HepG2 (cell line): ENCODE measurements around the gene SYT1. TPM values are rescaled to one million over a fixed set of nuclear protein-coding genes. Genes with fewer than 3 reads are reported as not detected.

ENCODE experiments used
- ASH2L ChIP-seq: fragments of 300-600, 200-600 bp; sonication (generic); IDR thresholded peaks from 2 replicates; pipeline ENCODE4 v1.7.0; 2017; ENCODE audit warnings: low read depth, mild to moderate bottlenecking, moderate library complexity, mixed read lengths, low read length; ENCODE audit not compliant: insufficient read length
- CREBL2 ChIP-seq: sonication (generic); formaldehyde crosslinking; IDR thresholded peaks from 2 replicates; pipeline ENCODE4 v1.8.1; 2023; ENCODE audit warnings: missing genetic modification reagents, mild to moderate bottlenecking, borderline replicate concordance
- CSRNP2 ChIP-seq: sonication (generic); formaldehyde crosslinking; conservative IDR thresholded peaks from 2 replicates; pipeline ENCODE4 v1.8.0; 2022; ENCODE audit warnings: low read depth, missing genetic modification reagents
- E2F2 ChIP-seq: sonication (generic); formaldehyde crosslinking; IDR thresholded peaks from 2 replicates; pipeline ENCODE4 v1.4.0; 2020; ENCODE audit warnings: missing genetic modification reagents, borderline replicate concordance
- FOSL1 ChIP-seq: sonication (generic); formaldehyde crosslinking; IDR thresholded peaks from 2 replicates; pipeline ENCODE4 v1.9.0; 2021; ENCODE audit warnings: missing genetic modification reagents, borderline replicate concordance
- IRX3 ChIP-seq: sonication (generic); formaldehyde crosslinking; IDR thresholded peaks from 2 replicates; pipeline ENCODE4 v1.8.1; 2023; ENCODE audit warnings: mild to moderate bottlenecking, low read depth, missing genetic modification reagents, borderline replicate concordance
- JUN ChIP-seq: sonication (generic); formaldehyde crosslinking; IDR thresholded peaks from 2 replicates; pipeline ENCODE4 v1.4.0; 2020; ENCODE audit warnings: mild to moderate bottlenecking, missing genetic modification reagents
- MED8 ChIP-seq: sonication (generic); formaldehyde crosslinking; IDR thresholded peaks from 2 replicates; pipeline ENCODE4 v1.8.1; 2023; ENCODE audit warnings: mild to moderate bottlenecking, missing genetic modification reagents; ENCODE audit not compliant: insufficient replicate concordance
- MYC ChIP-seq: sonication (generic); formaldehyde crosslinking; IDR thresholded peaks from 2 replicates; pipeline ENCODE4 v1.9.0; 2021; ENCODE audit warnings: missing genetic modification reagents, borderline replicate concordance
- PAXIP1 ChIP-seq: sonication (generic); formaldehyde crosslinking; conservative IDR thresholded peaks from 2 replicates; pipeline ENCODE4 v1.4.0; 2020; ENCODE audit warnings: mild to moderate bottlenecking, missing genetic modification reagents, moderate library complexity
- ZNF264 ChIP-seq: sonication (generic); formaldehyde crosslinking; IDR thresholded peaks from 2 replicates; pipeline ENCODE4 v1.4.0; 2020; ENCODE audit warnings: missing genetic modification reagents
- ZNF362 ChIP-seq: sonication (generic); formaldehyde crosslinking; IDR thresholded peaks from 2 replicates; pipeline ENCODE4 v1.4.0; 2020; ENCODE audit warnings: missing genetic modification reagents, mild to moderate bottlenecking, borderline replicate concordance
- ZNF616 ChIP-seq: sonication (generic); formaldehyde crosslinking; IDR thresholded peaks from 2 replicates; pipeline ENCODE4 v1.5.0; 2020; ENCODE audit warnings: low read depth, mild to moderate bottlenecking, missing genetic modification reagents
- ZNF619 ChIP-seq: sonication (generic); formaldehyde crosslinking; IDR thresholded peaks from 2 replicates; pipeline ENCODE4 v1.4.0; 2020; ENCODE audit warnings: mild to moderate bottlenecking, missing genetic modification reagents
- ZNF703 ChIP-seq: sonication (generic); formaldehyde crosslinking; IDR thresholded peaks from 2 replicates; pipeline ENCODE4 v1.5.1; 2020; ENCODE audit warnings: missing genetic modification reagents, mild to moderate bottlenecking, moderate library complexity, borderline replicate concordance
- ZNF724P ChIP-seq: sonication (generic); formaldehyde crosslinking; IDR thresholded peaks from 2 replicates; pipeline ENCODE4 v1.8.0; 2022; ENCODE audit warnings: missing genetic modification reagents, borderline replicate concordance
- polyA plus RNA-seq, 8 experiments: library from polyadenylated mRNA; depleted of rRNA in 3 of 8; stranded (reverse) in 7 of 8; unstranded in 1 of 8; fragments of >200 nt; fragmentation: Illumina TruSeq in 4 of 8; extraction: Trizol in 4 of 8; gene quantifications; 2 replicates each; pipeline versions ENCODE4 v1.2.1 to v1.2.3, GENCODE V29; 2011 to 2016; ENCODE audit warnings: low read depth in 4 of 8, missing spikeins in 1 of 8, mixed read lengths in 1 of 8; ENCODE audit not compliant: insufficient read depth in 1 of 8
- total RNA-seq, 5 experiments: library from RNA; depleted of rRNA; stranded (reverse); fragments of >200 nt; fragmentation: Illumina TruSeq; extraction: Trizol; gene quantifications; 2 replicates each; pipeline ENCODE4 v1.2.3, GENCODE V29; 2016; ENCODE audit warnings: low read depth in 1 of 5

The SYT1 gene
- total and polyA plus RNA-seq, 2 of the 13 experiments (the other 11 are each of a cell fraction or from before 2014, with no cell fraction given), result not detected

- no peak for TF ChIP-seq ZNF616 (CRISPR knock-in tag)
- peak; percentile 33 for TF ChIP-seq ASH2L
- TF ChIP-seq CREBL2 (CRISPR knock-in tag), result no peak
- TF ChIP-seq MED8 (CRISPR knock-in tag), result no peak
- TF ChIP-seq ZNF703 (CRISPR knock-in tag), result no peak
- TF ChIP-seq ZNF724P, result no peak
- TF ChIP-seq MYC (CRISPR knock-in tag), result no peak
- no peak for TF ChIP-seq ZNF362 (CRISPR knock-in tag)
- no peak for TF ChIP-seq CSRNP2 (CRISPR knock-in tag)
- peak; percentile 69 for TF ChIP-seq PAXIP1 (CRISPR knock-in tag)
- TF ChIP-seq JUN (CRISPR knock-in tag), result 0 out of 2 replicates have a peak, but pooled peaks have one; percentile 60
- TF ChIP-seq IRX3 (CRISPR knock-in tag), result no peak
- no peak for TF ChIP-seq FOSL1
- no peak for TF ChIP-seq E2F2 (CRISPR knock-in tag)
- TF ChIP-seq ZNF264, result no peak
- TF ChIP-seq ZNF619 (CRISPR knock-in tag), result no peak
These were observed 559.6 kb downstream of the SYT1 start (continued) for GRCh38 chr12:79424109-79424721.
